Bronchial epithelial cell (primary cell): Measurements from ENCODE around the gene AOPEP. TPM values are rescaled to one million over a fixed set of nuclear protein-coding genes. Genes with fewer than 3 reads are reported as not detected.

Experiments
- DNase-seq: peaks from one replicate; pipeline ENCODE4 v3.0.0-alpha.2; 2010; ENCODE audit warnings: low read depth
- FAIRE-seq: peaks from 2 replicates; lab custom pipeline; 2011; peaks lifted over from hg19 to GRCh38; lab: Jason Lieb, UNC
- H3K27me3 ChIP-seq: 2 replicates; pipeline ENCODE4 v1.5.1; 2011; ENCODE audit warnings: low read length; ENCODE audit not compliant: control insufficient read depth, insufficient read depth
- H3K36me3 ChIP-seq: 2 replicates; pipeline ENCODE4 v1.5.1; 2011; ENCODE audit warnings: low read length; ENCODE audit not compliant: control insufficient read depth, insufficient read depth
- H3K4me3 ChIP-seq: 2 replicates; pipeline ENCODE4 v1.5.1; 2011; ENCODE audit warnings: mild to moderate bottlenecking, low read depth, low read length, control low read depth
- CTCF ChIP-seq: IDR thresholded peaks from 2 replicates; pipeline ENCODE4 v1.5.1; 2011; ENCODE audit warnings: mild to moderate bottlenecking, moderate library complexity, low read length, control low read depth, inconsistent platforms; ENCODE audit not compliant: insufficient read depth, severe bottlenecking
- total RNA-seq: library from RNA; depleted of rRNA; stranded (reverse); fragments of >200 nt; gene quantifications from 2 replicates; pipeline ENCODE4 v1.2.1, GENCODE V29; 2014

The AOPEP gene
- total RNA-seq, 1 donor from 2014 or later: 91.1 TPM

DNA sequence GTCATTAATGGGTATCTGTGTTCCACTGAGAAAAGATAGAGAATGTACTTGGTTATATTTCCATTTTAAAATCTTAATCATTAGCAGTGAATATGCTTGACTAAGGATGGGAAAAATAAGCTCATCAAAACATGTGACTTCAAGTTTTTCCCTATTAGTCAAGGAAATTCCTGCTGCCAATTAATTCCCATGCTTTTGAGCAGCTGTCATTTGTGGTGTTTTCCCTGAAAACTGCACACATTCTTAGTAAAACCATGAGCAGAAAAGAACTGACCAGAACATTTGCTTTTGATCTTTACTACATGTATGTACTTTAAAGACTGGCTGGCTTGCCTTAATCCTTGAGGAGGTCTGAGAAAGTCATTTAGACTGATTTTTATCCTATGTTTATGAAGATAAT, 75.2 kb downstream of the AOPEP start:
- no peak for TF ChIP-seq CTCF
- DNase-seq (peak; percentile 71), FAIRE-seq (no peak)
- peaks cover 1% of the 10 kb centered on the region for H3K36me3 ChIP-seq
- no peak overlapping the region for H3K4me3 ChIP-seq
- H3K27me3 ChIP-seq: no peaks in the 10 kb centered on the region

DNA sequence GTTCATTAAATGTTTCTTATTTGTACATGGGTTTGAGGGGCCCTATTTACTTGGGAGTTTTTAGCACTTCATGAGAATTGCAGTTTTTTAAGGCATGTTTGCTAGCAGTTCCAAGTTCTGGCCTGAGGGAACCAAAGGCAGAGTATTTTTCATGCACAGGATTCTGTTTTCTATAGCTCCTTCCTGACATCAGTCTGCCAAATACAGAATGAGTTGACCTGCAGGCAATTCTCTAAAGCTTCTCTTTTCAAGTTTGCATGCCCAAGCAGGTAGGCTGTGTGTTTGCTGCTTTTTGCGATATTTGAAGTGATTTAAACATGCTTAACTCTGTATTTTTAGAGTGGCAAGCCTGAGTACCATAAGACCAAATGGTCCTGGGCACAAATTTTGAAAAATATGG, 75.8 kb downstream of the AOPEP start:
- no peak overlapping the region for H3K4me3 ChIP-seq
- peaks cover 1% of the 10 kb centered on the region for H3K36me3 ChIP-seq
- no peak for TF ChIP-seq CTCF
- FAIRE-seq: no peak
- H3K27me3 ChIP-seq: no peaks in the 10 kb centered on the region
- peak; percentile 49 for DNase-seq

DNA sequence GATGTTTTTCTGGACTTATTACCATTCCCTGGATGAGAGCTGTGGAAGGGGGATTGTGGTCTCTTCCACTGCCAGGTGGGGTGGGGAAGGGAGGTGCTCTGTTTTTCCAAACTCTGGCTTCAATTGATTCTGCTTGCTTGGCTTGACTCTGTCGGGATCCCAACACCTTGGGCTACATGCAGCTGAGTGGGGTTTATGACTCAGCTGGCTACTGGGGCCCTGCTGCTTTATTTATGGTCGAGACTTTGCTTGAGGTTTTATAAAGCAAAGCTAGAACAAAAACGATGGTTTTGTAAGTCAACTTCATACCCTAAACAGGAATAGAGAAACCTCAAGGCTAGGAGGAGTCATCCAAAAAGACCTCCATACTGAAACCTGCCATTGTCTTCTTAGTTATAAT, 76.3 kb downstream of the AOPEP start:
- FAIRE-seq (no peak), DNase-seq (peak; percentile 56)
- no peak overlapping the region for H3K4me3 ChIP-seq
- no peaks in the 10 kb centered on the region for H3K27me3 ChIP-seq
- H3K36me3 ChIP-seq: peaks cover 1% of the 10 kb centered on the region
- TF ChIP-seq CTCF: no peak

GRCh38 chr9:94804316-94804715, 77.8 kb downstream of the AOPEP start:
- no peak overlapping the region for H3K4me3 ChIP-seq
- no peak for DNase-seq
- FAIRE-seq: no peak
- TF ChIP-seq CTCF: no peak
- H3K27me3 ChIP-seq: no peaks in the 10 kb centered on the region
- peaks cover 1% of the 10 kb centered on the region for H3K36me3 ChIP-seq

- Histone ChIP-seq H3K36me3 (peaks cover 1% of the 10 kb centered on the region), H3K27me3 (no peaks in the 10 kb centered on the region), H3K4me3 (no peak overlapping the region)
- FAIRE-seq (no peak), DNase-seq (peak; percentile 68)
- no peak for TF ChIP-seq CTCF
Measured at GRCh38 chr9:94805051-94805489, 78.6 kb downstream of the AOPEP start.

DNA sequence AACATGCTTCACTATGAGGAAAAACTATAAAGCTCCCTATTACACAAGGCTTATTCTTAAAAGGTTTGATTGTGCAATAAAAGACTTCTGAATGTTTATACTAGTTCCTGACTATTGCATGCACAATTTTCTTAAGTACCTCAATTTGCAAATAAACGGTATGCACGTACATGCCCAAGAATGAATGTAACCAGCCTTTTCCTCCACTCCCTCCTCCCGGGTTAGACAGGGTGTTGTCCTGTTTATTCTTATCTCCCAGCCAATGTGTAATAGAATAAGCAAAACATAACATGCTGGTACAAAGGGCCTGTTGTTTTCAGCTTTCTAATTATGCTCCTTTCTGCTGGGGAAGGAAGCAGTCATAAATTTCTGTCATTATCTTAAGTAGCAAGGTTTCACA, 79.1 kb downstream of the AOPEP start:
- peak; percentile 100 for DNase-seq
- Histone ChIP-seq H3K4me3 (no peak overlapping the region), H3K27me3 (no peaks in the 10 kb centered on the region), H3K36me3 (peaks cover 1% of the 10 kb centered on the region)
- no peak for FAIRE-seq
- TF ChIP-seq CTCF: no peak
